SK-N-SH treated with all-trans-retinoic acid at 6 μM for 48 hours (cell line): ENCODE data around the gene DNAAF5.

Experiments used
- ATAC-seq: fragments of 200-7000 bp; cut with Tn5 transposase; 3 replicates; pipeline ENCODE4 v1.9.1; 2020; ENCODE audit warnings: mild to moderate bottlenecking, moderate library complexity
- ARNTL ChIP-seq: fragments of 450-650 bp; formaldehyde crosslinking; IDR thresholded peaks from 2 replicates; pipeline ENCODE4 v1.5.0; 2020; ENCODE audit warnings: low read depth, mild to moderate bottlenecking, moderate library complexity, borderline replicate concordance
- BACH2 ChIP-seq: fragments of 250-450 bp; sonication (Bioruptor Pico); IDR thresholded peaks from 2 replicates; pipeline ENCODE4 v1.9.0; 2021; ENCODE audit warnings: mild to moderate bottlenecking, borderline replicate concordance
- CREB5 ChIP-seq: fragments of 250-450 bp; sonication (Bioruptor Pico); IDR thresholded peaks from 2 replicates; pipeline ENCODE4 v1.5.1; 2020; ENCODE audit warnings: low read depth, mild to moderate bottlenecking, moderate library complexity
- CSDC2 ChIP-seq: fragments of 250-450 bp; sonication (Bioruptor Pico); IDR thresholded peaks from 2 replicates; pipeline ENCODE4 v1.5.0; 2020; ENCODE audit warnings: mild to moderate bottlenecking, moderate library complexity
- CSRNP3 ChIP-seq: fragments of 250-450 bp; sonication (Bioruptor Pico); IDR thresholded peaks from 2 replicates; pipeline ENCODE4 v1.5.1; 2021; ENCODE audit warnings: mild to moderate bottlenecking, moderate library complexity
- ESRRG ChIP-seq: fragments of 250-450 bp; sonication (Bioruptor Pico); IDR thresholded peaks from 2 replicates; pipeline ENCODE4 v1.6.1; 2021; ENCODE audit warnings: mild to moderate bottlenecking
- GLIS3 ChIP-seq: fragments of 250-450 bp; sonication (Bioruptor Pico); IDR thresholded peaks from 2 replicates; pipeline ENCODE4 v1.5.0; 2020; ENCODE audit warnings: mild to moderate bottlenecking, moderate library complexity
- ISL1 ChIP-seq: fragments of 250-450 bp; sonication (Bioruptor Pico); IDR thresholded peaks from 2 replicates; pipeline ENCODE4 v2.1.2; 2022; ENCODE audit warnings: mild to moderate bottlenecking, moderate library complexity
- OSR1 ChIP-seq: fragments of 250-450 bp; sonication (Bioruptor Pico); IDR thresholded peaks from 2 replicates; pipeline ENCODE4 v1.8.0; 2022; ENCODE audit warnings: moderate library complexity, mild to moderate bottlenecking, inconsistent platforms
- PATZ1 ChIP-seq: fragments of 250-450 bp; sonication (Bioruptor Pico); IDR thresholded peaks from 2 replicates; pipeline ENCODE4 v1.8.0; 2020; ENCODE audit warnings: mild to moderate bottlenecking, moderate library complexity, borderline replicate concordance
- POU6F1 ChIP-seq: fragments of 250-450 bp; sonication (Bioruptor Pico); IDR thresholded peaks from 2 replicates; pipeline ENCODE4 v1.8.0; 2021; ENCODE audit warnings: low read depth, mild to moderate bottlenecking, moderate library complexity, borderline replicate concordance
- PPARA ChIP-seq: fragments of 250-450 bp; sonication (Bioruptor Pico); IDR thresholded peaks from 2 replicates; pipeline ENCODE4 v1.5.0; 2020; ENCODE audit warnings: mild to moderate bottlenecking, borderline replicate concordance
- RARB ChIP-seq: fragments of 250-450 bp; sonication (Bioruptor Pico); IDR thresholded peaks from 2 replicates; pipeline ENCODE4 v1.8.0; 2021; ENCODE audit warnings: mild to moderate bottlenecking, moderate library complexity
- SNAI2 ChIP-seq: fragments of 250-450 bp; sonication (Bioruptor Pico); IDR thresholded peaks from 2 replicates; pipeline ENCODE4 v1.5.0; 2020; ENCODE audit warnings: mild to moderate bottlenecking, moderate library complexity
- TCF4 ChIP-seq: fragments of 250-450 bp; sonication (Bioruptor Pico); IDR thresholded peaks from 2 replicates; pipeline ENCODE4 v1.8.0; 2021; ENCODE audit warnings: mild to moderate bottlenecking, moderate library complexity, borderline replicate concordance
- TOX ChIP-seq: fragments of 250-450 bp; sonication (Bioruptor Pico); IDR thresholded peaks from 2 replicates; pipeline ENCODE4 v1.8.0; 2021; ENCODE audit warnings: mild to moderate bottlenecking, moderate library complexity, borderline replicate concordance
- TSHZ2 ChIP-seq: fragments of 250-450 bp; sonication (Bioruptor Pico); IDR thresholded peaks from 2 replicates; pipeline ENCODE4 v1.5.0; 2020; ENCODE audit warnings: mild to moderate bottlenecking, moderate library complexity
- ZC3H10 ChIP-seq: fragments of 250-450 bp; sonication (Bioruptor Pico); IDR thresholded peaks from 2 replicates; pipeline ENCODE4 v1.5.1; 2021; ENCODE audit warnings: mild to moderate bottlenecking, moderate library complexity
- ZFP3 ChIP-seq: fragments of 250-450 bp; sonication (Bioruptor Pico); IDR thresholded peaks from 2 replicates; pipeline ENCODE4 v1.5.0; 2020; ENCODE audit warnings: mild to moderate bottlenecking, moderate library complexity
- ZFP30 ChIP-seq: fragments of 450-650 bp; formaldehyde crosslinking; IDR thresholded peaks from 2 replicates; pipeline ENCODE4 v1.5.0; 2022; ENCODE audit warnings: mild to moderate bottlenecking, moderate library complexity
- ZNF565 ChIP-seq: fragments of 450-650 bp; formaldehyde crosslinking; conservative IDR thresholded peaks from 2 replicates; pipeline ENCODE4 v1.5.0; 2020; ENCODE audit warnings: low read depth, mild to moderate bottlenecking, moderate library complexity
- ZNF70 ChIP-seq: fragments of 450-650 bp; formaldehyde crosslinking; IDR thresholded peaks from 2 replicates; pipeline ENCODE4 v1.5.0; 2020; ENCODE audit warnings: mild to moderate bottlenecking, moderate library complexity
- ZNF8 ChIP-seq: fragments of 450-650 bp; formaldehyde crosslinking; IDR thresholded peaks from 2 replicates; pipeline ENCODE4 v1.5.0; 2020; ENCODE audit warnings: mild to moderate bottlenecking, moderate library complexity

Gene DNAAF5

GRCh38 chr7:822692-823276, 96.3 kb downstream of the DNAAF5 start:
- no peak for ATAC-seq
- TF ChIP-seq POU6F1 (no peak), ZFP3 (no peak), OSR1 (CRISPR knock-in tag) (no peak), CREB5 (no peak), ZNF70 (CRISPR knock-in tag) (no peak), ESRRG (no peak), ISL1 (CRISPR knock-in tag) (no peak), CSRNP3 (no peak), PPARA (CRISPR knock-in tag) (no peak), GLIS3 (CRISPR knock-in tag) (no peak)

GRCh38 chr7:823649-824048, 97.2 kb downstream of the DNAAF5 start:
- TF ChIP-seq PPARA (CRISPR knock-in tag), result no peak
- no peak for TF ChIP-seq ISL1 (CRISPR knock-in tag)
- TF ChIP-seq POU6F1, result no peak
- TF ChIP-seq BACH2 (CRISPR knock-in tag), result no peak
- TF ChIP-seq ARNTL, result no peak
- no peak for TF ChIP-seq ZFP3
- TF ChIP-seq RARB (CRISPR knock-in tag), result no peak
- no peak for TF ChIP-seq TCF4 (CRISPR knock-in tag)
- no peak for TF ChIP-seq ZNF70 (CRISPR knock-in tag)
- TF ChIP-seq ZNF8 (CRISPR knock-in tag), result no peak
- TF ChIP-seq ZNF565 (CRISPR knock-in tag), result no peak
- TF ChIP-seq ZC3H10 (CRISPR knock-in tag), result no peak
- no peak; the same call in 1 of the 3 replicates for ATAC-seq

- ATAC-seq, result peak; percentile 46
- TF ChIP-seq ZFP30 (no peak), TCF4 (CRISPR knock-in tag) (no peak), TSHZ2 (no peak), ZNF565 (CRISPR knock-in tag) (no peak), ESRRG (no peak), TOX (CRISPR knock-in tag) (no peak), GLIS3 (CRISPR knock-in tag) (no peak), CREB5 (no peak), BACH2 (CRISPR knock-in tag) (no peak), ZNF70 (CRISPR knock-in tag) (no peak), SNAI2 (no peak), POU6F1 (no peak), ISL1 (CRISPR knock-in tag) (no peak), CSDC2 (no peak), ARNTL (no peak), ZFP3 (no peak), RARB (CRISPR knock-in tag) (no peak), ZNF8 (CRISPR knock-in tag) (no peak), PPARA (CRISPR knock-in tag) (no peak), PATZ1 (CRISPR knock-in tag) (no peak)
- TF ChIP-seq, all 23 proteins: peak for 0
These were observed 97.6 kb downstream of the DNAAF5 start for GRCh38 chr7:824081-824480.
